K562 (cell line): ENCODE measurements around the gene DNAH3. TPM values are rescaled to one million over a fixed set of nuclear protein-coding genes. Genes with fewer than 3 reads are reported as not detected.

ENCODE experiments used
- BMI1 ChIP-seq: fragments of 150-350 bp; IDR thresholded peaks from 2 replicates; pipeline ENCODE4 v1.6.1; 2014; ENCODE audit warnings: low read length
- DNMT1 ChIP-seq: fragments of 450-650 bp; IDR thresholded peaks from 2 replicates; pipeline ENCODE4 v1.6.1; 2016; ENCODE audit warnings: antibody characterized with exemption, mild to moderate bottlenecking
- ELF2 ChIP-seq: fragments of 250-450 bp; sonication (Bioruptor Pico); IDR thresholded peaks from 2 replicates; pipeline ENCODE4 v1.5.0; 2021; ENCODE audit warnings: mild to moderate bottlenecking
- GTF2A2 ChIP-seq: IDR thresholded peaks from 2 replicates; pipeline ENCODE4 v1.6.1; 2016; ENCODE audit warnings: mild to moderate bottlenecking, missing genetic modification characterization, missing compliant biosample characterization
- JUN ChIP-seq, 2 experiments: sonication (generic) in 1 of 2; formaldehyde crosslinking in 1 of 2; IDR thresholded peaks; 2 replicates each; pipeline versions ENCODE4 v1.6.1 to v1.8.0; 2012 to 2022; ENCODE audit warnings: borderline replicate concordance in 2 of 2, mild to moderate bottlenecking in 2 of 2, improper control_type of control experiment in 1 of 2, low read depth in 1 of 2, low read length in 1 of 2, missing genetic modification reagents in 1 of 2
- MYNN ChIP-seq, 2 experiments: sonication (generic); formaldehyde crosslinking in 1 of 2; IDR thresholded peaks; 2 replicates each; pipeline versions ENCODE4 v1.5.0 to v1.6.1; 2016 to 2020; ENCODE audit warnings: antibody characterized with exemption in 1 of 2, missing genetic modification reagents in 1 of 2
- RBFOX2 ChIP-seq: fragments of 200-400 bp; formaldehyde crosslinking; IDR thresholded peaks from 2 replicates; pipeline ENCODE4 v1.6.1; 2017; ENCODE audit warnings: low read depth, mild to moderate bottlenecking, low read length, moderate library complexity
- TAF7 ChIP-seq: fragments of 450-650 bp; IDR thresholded peaks from 2 replicates; pipeline ENCODE4 v1.6.1; 2016; ENCODE audit warnings: missing genetic modification characterization, missing compliant biosample characterization
- TCFL5 ChIP-seq: fragments of 250-450 bp; sonication (Bioruptor Pico); conservative IDR thresholded peaks from 2 replicates; pipeline ENCODE4 v1.6.1; 2021; ENCODE audit warnings: mild to moderate bottlenecking, moderate library complexity, matching md5 sums
- ZNF224 ChIP-seq: sonication (generic); formaldehyde crosslinking; IDR thresholded peaks from 2 replicates; pipeline ENCODE4 v1.8.0; 2022; ENCODE audit warnings: mild to moderate bottlenecking, missing genetic modification reagents
- ZNF583 ChIP-seq: fragments of 250-450 bp; sonication (Bioruptor Pico); IDR thresholded peaks from 2 replicates; pipeline ENCODE4 v1.4.0; 2020
- ZNF76 ChIP-seq: fragments of 250-450 bp; sonication (Bioruptor Pico); IDR thresholded peaks from 2 replicates; pipeline ENCODE4 v1.4.0; 2020; ENCODE audit warnings: mild to moderate bottlenecking, moderate library complexity, borderline replicate concordance
- polyA plus RNA-seq, 8 experiments: library from polyadenylated mRNA; depleted of rRNA in 4 of 8; stranded (reverse) in 5 of 8; unstranded in 3 of 8; fragments of >200 nt; fragmentation: Nextera tagmentation in 2 of 8; fragmentation: Illumina TruSeq in 1 of 8; extraction: Ambion mirVana in 2 of 8; extraction: Trizol in 1 of 8; gene quantifications; 2 replicates each; pipeline versions ENCODE4 v1.2.1 to v1.2.3, GENCODE V29; 2011 to 2014; ENCODE audit warnings: inconsistent platforms in 1 of 8, missing spikeins in 1 of 8
- total RNA-seq, 7 experiments: library from RNA; depleted of rRNA in 6 of 7; stranded (reverse); fragments of >200 nt in 6 of 7; fragmentation: Illumina TruSeq in 2 of 7; extraction: Trizol in 2 of 7; gene quantifications; 2 replicates each; pipeline versions ENCODE4 v1.2.1 to v1.2.3, GENCODE V29; 2011 to 2021; ENCODE audit warnings: low replicate concordance in 1 of 7
- TF ChIP-seq, protein P1 (sequence below), 2 experiments: IDR thresholded peaks in 1 of 2; conservative IDR thresholded peaks in 1 of 2; 2 replicates each; pipeline ENCODE4 v1.6.1; 2016; ENCODE audit warnings: low read depth in 2 of 2, mild to moderate bottlenecking in 1 of 2, missing compliant biosample characterization in 1 of 2, missing genetic modification characterization in 1 of 2, moderate library complexity in 1 of 2
- TF ChIP-seq, protein P2 (sequence below), 2 experiments: fragments of 450-650 bp; IDR thresholded peaks; 2 replicates each; pipeline ENCODE4 v1.6.1; 2016
- TF ChIP-seq, protein P3 (sequence below): sonication (generic); formaldehyde crosslinking; IDR thresholded peaks from 2 replicates; pipeline ENCODE4 v1.8.1; 2023; ENCODE audit warnings: missing genetic modification reagents, mild to moderate bottlenecking, borderline replicate concordance
- TF ChIP-seq, protein P4 (sequence below): IDR thresholded peaks from 3 replicates; pipeline ENCODE4 v1.6.1; 2011; ENCODE audit warnings: borderline replicate concordance, mild to moderate bottlenecking; ENCODE audit not compliant: insufficient read length, insufficient read depth

DNAH3 gene
- total and polyA plus RNA-seq, 9 of the 15 experiments (the other 6 are each of a cell fraction or from before 2014, with no cell fraction given), result 0.32 to 0.84 (median 0.44) TPM

DNA sequence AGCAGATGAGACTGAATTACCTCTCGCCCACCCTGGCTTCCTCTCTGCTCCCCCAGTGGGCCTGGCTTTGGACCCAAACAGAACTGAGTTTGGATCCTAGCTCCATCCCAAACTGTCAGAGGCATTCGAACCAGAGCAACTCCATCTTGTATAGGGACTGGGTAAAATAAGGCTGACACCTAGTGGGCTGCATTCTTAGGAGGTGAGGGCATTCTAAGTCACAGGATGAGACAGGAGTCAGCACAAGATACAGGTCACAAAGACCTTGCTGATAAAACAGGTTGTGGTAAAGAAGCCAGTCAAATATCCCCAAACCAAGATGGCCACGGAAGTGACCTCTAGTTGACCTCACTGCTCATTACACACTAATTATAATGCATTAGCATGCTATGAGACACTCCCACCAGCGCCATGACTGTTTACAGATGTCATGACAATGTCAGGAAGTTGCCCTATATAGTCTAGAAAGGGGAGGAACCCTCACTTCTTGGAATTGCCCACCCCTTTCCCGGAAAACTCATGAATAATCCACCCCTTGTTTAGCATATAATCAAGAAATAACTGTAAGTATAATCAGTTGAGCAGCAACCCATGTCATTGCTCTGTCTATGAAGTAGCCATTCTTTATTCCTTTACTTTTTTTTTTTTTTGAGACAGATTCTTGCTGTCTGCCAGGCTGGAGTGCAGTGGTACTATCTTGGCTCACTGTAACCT lies 205.6 kb downstream of the DNAH3 start (continued):
- TF ChIP-seq RBFOX2 (no peak), GTF2A2 (tag) (peak; percentile 98), TCFL5 (peak; percentile 99), BMI1 (no peak), ELF2 (peak; percentile 98), TAF7 (tag) (peak; percentile 99), DNMT1 (no peak), MYNN (IDR thresholded peaks at IDR 0.05) (no peak), MYNN (CRISPR knock-in tag; IDR thresholded peaks at IDR 0.05) (no peak), JUN (IDR thresholded peaks at IDR 0.05; ENCODE audit: borderline replicate concordance, low read depth, low read length) (no peak), JUN (CRISPR knock-in tag; IDR thresholded peaks at IDR 0.05; ENCODE audit: borderline replicate concordance) (no peak), ZNF224 (no peak), ZNF76 (CRISPR knock-in tag) (peak; percentile 100), ZNF583 (CRISPR knock-in tag) (peak; percentile 100)
- TF ChIP-seq, protein P1, sequence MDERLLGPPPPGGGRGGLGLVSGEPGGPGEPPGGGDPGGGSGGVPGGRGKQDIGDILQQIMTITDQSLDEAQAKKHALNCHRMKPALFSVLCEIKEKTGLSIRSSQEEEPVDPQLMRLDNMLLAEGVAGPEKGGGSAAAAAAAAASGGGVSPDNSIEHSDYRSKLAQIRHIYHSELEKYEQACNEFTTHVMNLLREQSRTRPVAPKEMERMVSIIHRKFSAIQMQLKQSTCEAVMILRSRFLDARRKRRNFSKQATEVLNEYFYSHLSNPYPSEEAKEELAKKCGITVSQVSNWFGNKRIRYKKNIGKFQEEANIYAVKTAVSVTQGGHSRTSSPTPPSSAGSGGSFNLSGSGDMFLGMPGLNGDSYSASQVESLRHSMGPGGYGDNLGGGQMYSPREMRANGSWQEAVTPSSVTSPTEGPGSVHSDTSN (CRISPR knock-in tag; IDR thresholded peaks at IDR 0.05; ENCODE audit: low read depth), result no peak
- TF ChIP-seq, protein P1 (tag; conservative IDR thresholded peaks at IDR 0.05; ENCODE audit: low read depth), result peak; percentile 91
- TF ChIP-seq, protein P2, sequence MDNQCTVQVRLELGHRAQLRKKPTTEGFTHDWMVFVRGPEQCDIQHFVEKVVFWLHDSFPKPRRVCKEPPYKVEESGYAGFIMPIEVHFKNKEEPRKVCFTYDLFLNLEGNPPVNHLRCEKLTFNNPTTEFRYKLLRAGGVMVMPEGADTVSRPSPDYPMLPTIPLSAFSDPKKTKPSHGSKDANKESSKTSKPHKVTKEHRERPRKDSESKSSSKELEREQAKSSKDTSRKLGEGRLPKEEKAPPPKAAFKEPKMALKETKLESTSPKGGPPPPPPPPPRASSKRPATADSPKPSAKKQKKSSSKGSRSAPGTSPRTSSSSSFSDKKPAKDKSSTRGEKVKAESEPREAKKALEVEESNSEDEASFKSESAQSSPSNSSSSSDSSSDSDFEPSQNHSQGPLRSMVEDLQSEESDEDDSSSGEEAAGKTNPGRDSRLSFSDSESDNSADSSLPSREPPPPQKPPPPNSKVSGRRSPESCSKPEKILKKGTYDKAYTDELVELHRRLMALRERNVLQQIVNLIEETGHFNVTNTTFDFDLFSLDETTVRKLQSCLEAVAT (IDR thresholded peaks at IDR 0.05), result no peak
- TF ChIP-seq, protein P3, sequence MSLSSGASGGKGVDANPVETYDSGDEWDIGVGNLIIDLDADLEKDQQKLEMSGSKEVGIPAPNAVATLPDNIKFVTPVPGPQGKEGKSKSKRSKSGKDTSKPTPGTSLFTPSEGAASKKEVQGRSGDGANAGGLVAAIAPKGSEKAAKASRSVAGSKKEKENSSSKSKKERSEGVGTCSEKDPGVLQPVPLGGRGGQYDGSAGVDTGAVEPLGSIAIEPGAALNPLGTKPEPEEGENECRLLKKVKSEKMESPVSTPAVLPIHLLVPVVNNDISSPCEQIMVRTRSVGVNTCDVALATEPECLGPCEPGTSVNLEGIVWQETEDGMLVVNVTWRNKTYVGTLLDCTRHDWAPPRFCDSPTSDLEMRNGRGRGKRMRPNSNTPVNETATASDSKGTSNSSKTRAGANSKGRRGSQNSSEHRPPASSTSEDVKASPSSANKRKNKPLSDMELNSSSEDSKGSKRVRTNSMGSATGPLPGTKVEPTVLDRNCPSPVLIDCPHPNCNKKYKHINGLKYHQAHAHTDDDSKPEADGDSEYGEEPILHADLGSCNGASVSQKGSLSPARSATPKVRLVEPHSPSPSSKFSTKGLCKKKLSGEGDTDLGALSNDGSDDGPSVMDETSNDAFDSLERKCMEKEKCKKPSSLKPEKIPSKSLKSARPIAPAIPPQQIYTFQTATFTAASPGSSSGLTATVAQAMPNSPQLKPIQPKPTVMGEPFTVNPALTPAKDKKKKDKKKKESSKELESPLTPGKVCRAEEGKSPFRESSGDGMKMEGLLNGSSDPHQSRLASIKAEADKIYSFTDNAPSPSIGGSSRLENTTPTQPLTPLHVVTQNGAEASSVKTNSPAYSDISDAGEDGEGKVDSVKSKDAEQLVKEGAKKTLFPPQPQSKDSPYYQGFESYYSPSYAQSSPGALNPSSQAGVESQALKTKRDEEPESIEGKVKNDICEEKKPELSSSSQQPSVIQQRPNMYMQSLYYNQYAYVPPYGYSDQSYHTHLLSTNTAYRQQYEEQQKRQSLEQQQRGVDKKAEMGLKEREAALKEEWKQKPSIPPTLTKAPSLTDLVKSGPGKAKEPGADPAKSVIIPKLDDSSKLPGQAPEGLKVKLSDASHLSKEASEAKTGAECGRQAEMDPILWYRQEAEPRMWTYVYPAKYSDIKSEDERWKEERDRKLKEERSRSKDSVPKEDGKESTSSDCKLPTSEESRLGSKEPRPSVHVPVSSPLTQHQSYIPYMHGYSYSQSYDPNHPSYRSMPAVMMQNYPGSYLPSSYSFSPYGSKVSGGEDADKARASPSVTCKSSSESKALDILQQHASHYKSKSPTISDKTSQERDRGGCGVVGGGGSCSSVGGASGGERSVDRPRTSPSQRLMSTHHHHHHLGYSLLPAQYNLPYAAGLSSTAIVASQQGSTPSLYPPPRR, result no peak
- TF ChIP-seq, protein P4, sequence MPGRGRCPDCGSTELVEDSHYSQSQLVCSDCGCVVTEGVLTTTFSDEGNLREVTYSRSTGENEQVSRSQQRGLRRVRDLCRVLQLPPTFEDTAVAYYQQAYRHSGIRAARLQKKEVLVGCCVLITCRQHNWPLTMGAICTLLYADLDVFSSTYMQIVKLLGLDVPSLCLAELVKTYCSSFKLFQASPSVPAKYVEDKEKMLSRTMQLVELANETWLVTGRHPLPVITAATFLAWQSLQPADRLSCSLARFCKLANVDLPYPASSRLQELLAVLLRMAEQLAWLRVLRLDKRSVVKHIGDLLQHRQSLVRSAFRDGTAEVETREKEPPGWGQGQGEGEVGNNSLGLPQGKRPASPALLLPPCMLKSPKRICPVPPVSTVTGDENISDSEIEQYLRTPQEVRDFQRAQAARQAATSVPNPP, result no peak
